ENCODE measurements around the gene PTS. TPM values are rescaled to one million over a fixed set of nuclear protein-coding genes. Genes with fewer than 3 reads are reported as not detected.

Gene PTS
- total and polyA plus RNA-seq, 8 donors, result 28.2 to 46.0 (median 38.4) TPM

DNA sequence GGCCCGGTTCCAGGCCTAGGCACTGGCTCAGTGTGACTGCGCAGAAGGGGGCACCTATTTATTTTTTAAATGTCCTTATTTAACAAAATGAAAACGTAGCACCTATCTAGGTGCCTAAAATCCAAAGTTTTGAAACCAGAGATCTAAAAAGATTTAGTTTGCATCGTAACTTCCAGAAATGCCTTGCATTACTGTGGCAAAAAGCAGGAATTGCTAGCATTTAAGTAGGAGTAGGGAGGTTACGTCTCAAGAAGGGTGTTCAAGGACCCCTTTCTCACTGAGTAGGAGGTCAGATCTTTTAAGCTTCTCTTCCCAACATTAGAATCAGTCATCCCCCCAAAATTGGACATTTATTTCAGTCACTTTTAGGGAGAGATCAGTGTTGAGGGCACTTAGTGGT lies 42.2 kb downstream of the PTS start:
- Histone ChIP-seq H3K4me3 (no peak overlapping the region), H3K4me1 (no peaks in the 10 kb centered on the region), H3K27me3 (no peaks in the 10 kb centered on the region), H3K36me3 (no peaks in the 10 kb centered on the region), H3K27ac (no peak overlapping the region), H3K9me3 (no peaks in the 10 kb centered on the region)
- TF ChIP-seq, protein P1, sequence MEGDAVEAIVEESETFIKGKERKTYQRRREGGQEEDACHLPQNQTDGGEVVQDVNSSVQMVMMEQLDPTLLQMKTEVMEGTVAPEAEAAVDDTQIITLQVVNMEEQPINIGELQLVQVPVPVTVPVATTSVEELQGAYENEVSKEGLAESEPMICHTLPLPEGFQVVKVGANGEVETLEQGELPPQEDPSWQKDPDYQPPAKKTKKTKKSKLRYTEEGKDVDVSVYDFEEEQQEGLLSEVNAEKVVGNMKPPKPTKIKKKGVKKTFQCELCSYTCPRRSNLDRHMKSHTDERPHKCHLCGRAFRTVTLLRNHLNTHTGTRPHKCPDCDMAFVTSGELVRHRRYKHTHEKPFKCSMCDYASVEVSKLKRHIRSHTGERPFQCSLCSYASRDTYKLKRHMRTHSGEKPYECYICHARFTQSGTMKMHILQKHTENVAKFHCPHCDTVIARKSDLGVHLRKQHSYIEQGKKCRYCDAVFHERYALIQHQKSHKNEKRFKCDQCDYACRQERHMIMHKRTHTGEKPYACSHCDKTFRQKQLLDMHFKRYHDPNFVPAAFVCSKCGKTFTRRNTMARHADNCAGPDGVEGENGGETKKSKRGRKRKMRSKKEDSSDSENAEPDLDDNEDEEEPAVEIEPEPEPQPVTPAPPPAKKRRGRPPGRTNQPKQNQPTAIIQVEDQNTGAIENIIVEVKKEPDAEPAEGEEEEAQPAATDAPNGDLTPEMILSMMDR (IDR thresholded peaks at IDR 0.05), result no peak
- intact Hi-C loops (cut with DNase I), result no loop called here
- DNase-seq (no peak), ATAC-seq (no peak)

DNA sequence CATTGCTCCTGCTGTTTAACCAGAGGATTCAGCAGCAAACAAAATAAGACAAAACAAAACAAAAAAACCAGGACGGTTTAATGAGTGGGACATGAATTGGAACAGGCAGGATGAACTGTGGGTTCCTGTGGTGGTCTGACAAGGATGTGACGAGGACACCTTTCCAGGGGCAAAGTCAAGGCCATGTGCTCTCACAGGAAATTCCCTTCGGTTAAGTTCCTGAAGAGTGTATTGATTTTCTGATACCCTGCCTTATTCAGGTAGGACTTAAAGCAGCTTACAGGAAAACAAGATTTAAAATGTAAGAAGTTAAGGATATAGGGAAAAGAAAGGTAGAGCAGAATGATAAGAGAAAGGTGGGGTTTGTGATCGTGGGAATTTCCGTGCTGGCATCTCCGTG lies 42.9 kb downstream of the PTS start:
- no peaks in the 10 kb centered on the region for H3K4me1 ChIP-seq
- H3K9me3 ChIP-seq, result no peaks in the 10 kb centered on the region
- H3K27me3 ChIP-seq, result no peaks in the 10 kb centered on the region
- H3K36me3 ChIP-seq, result no peaks in the 10 kb centered on the region
- ATAC-seq (no peak), DNase-seq (no peak)
- no peak overlapping the region for H3K27ac ChIP-seq
- no peak overlapping the region for H3K4me3 ChIP-seq
- intact Hi-C loops (cut with DNase I), result no loop called here
- TF ChIP-seq, protein P1 (IDR thresholded peaks at IDR 0.05), result no peak

DNA sequence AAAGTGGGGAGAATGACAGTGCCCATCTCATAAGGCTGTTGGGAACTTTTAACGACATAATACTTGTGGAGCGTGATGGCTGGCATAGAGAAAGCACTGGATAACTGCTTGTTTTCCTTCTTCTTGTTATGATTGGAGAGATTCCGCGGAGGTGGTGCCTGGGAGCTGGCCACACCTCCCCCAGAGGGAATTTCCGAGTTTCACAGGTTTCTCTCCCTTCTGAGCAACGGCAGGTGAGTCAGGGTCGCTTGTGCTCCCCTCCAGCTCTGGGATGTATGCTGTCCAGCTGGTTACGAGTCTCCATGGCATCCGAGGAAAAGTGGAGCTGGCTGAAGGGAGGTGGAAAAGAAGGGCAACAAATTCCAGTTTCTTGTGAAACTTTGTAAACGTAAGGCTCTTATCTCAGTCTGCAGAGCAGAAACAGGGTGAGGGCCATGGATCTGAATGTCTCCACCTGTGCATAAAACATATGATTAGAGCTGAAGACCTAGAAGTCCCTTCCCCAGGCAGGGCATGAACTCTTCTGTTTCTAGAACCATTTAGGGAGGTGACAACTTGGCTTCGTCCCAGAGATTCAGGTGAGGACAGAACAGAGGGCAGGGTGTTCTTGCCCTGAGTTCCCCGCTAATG lies 44.4 kb downstream of the PTS start:
- ATAC-seq (peak; percentile 27), DNase-seq (no peak)
- H3K9me3 ChIP-seq, result no peaks in the 10 kb centered on the region
- no peaks in the 10 kb centered on the region for H3K27me3 ChIP-seq
- H3K4me3 ChIP-seq, result no peak overlapping the region
- no peaks in the 10 kb centered on the region for H3K4me1 ChIP-seq
- intact Hi-C loops (cut with DNase I), result loop anchor here in 1 of 2 donors (10.0 kb wide), 1 partner anchor 56 kb away; no protein-coding TSS in a partner anchor
- TF ChIP-seq, protein P1 (IDR thresholded peaks at IDR 0.05), result no peak
- H3K36me3 ChIP-seq, result no peaks in the 10 kb centered on the region
- H3K27ac ChIP-seq, result no peak overlapping the region

DNA sequence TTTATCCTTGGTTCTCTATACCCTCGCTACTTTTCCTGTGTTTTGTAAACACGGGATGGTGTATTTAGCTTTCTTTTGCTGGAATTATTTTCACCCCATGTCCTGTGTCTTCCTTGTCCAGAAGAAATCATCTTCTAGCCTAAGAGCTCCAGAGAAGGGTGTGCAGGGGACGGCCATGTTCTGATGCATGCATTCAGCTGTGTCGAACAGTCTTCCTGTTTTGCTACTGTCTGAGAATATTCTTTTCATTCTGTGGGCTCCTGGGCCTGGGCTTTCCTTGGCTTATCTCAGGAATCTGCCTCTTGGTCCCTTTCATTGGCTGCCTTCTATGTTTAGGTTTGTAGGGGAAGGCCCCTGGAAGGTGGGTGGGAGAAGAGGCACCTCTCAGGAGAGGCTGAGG lies 45.0 kb downstream of the PTS start:
- ATAC-seq, result no peak
- Histone ChIP-seq H3K4me3 (no peak overlapping the region), H3K27ac (no peak overlapping the region), H3K36me3 (no peaks in the 10 kb centered on the region), H3K4me1 (no peaks in the 10 kb centered on the region), H3K9me3 (no peaks in the 10 kb centered on the region), H3K27me3 (no peaks in the 10 kb centered on the region)
- intact Hi-C loops (cut with DNase I), result loop anchor here in 1 of 2 donors (10.0 kb wide), 1 partner anchor 56 kb away; no protein-coding TSS in a partner anchor
- no peak for DNase-seq
- TF ChIP-seq, protein P1 (IDR thresholded peaks at IDR 0.05), result no peak

DNA sequence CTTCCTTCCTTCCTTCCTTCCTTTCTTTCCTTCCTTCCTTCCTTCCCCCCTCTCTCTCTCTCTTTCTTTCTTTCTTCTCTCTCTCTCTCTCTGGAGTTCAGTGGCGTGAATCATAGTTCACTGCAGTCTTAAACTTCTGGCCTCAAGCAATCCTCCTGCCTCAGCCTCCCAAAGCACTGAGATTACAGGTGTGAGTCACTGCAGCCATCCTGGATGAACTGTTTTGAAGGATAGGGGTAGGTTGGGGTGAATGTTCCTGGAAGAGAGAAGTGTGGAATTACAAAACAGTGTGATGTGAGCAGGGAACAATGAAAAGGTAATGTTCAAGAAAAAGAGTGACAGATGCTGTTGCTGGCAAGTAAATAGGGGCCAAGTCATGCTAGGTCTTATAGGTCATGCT lies 46.8 kb downstream of the PTS start:
- intact Hi-C loops (cut with DNase I), result loop anchor here in 1 of 2 donors (10.0 kb wide), 1 partner anchor 58 kb away; no protein-coding TSS in a partner anchor
- no peaks in the 10 kb centered on the region for H3K9me3 ChIP-seq
- DNase-seq (no peak), ATAC-seq (no peak)
- no peaks in the 10 kb centered on the region for H3K27me3 ChIP-seq
- no peak overlapping the region for H3K4me3 ChIP-seq
- no peaks in the 10 kb centered on the region for H3K36me3 ChIP-seq
- TF ChIP-seq, protein P1 (IDR thresholded peaks at IDR 0.05), result no peak
- H3K4me1 ChIP-seq, result no peaks in the 10 kb centered on the region
- no peak overlapping the region for H3K27ac ChIP-seq

Measured in left lung (tissue), 10 donors.